HG02610 (cell line): ENCODE data around the gene EN2.

Experiments used
- ATAC-seq: cut with Tn5 transposase; IDR thresholded peaks from one replicate; pipeline ENCODE4 v1.9.1; 2021; ENCODE audit warnings: mild to moderate bottlenecking, moderate library complexity; ENCODE audit not compliant: unreplicated experiment

Gene EN2

DNA sequence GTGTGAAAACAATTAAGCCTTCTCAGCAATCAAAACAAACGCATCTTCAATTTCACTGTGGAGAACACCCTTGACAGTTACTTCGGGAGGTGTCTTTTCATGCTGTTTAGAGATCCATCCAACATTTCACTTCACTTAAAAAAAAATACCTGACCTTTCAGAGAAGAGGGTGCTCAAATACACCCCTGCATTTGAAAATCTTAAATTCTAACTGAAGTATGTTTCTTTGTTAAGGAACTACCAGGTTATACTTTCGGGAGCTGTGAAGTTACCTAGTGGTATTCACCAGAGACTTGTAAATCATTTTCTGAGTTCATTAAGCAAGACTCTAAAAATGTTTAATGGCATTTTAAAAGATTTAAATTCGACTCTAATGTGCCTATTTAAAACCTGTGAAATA, 49.6 kb downstream of the EN2 start:
- no peak for ATAC-seq

DNA sequence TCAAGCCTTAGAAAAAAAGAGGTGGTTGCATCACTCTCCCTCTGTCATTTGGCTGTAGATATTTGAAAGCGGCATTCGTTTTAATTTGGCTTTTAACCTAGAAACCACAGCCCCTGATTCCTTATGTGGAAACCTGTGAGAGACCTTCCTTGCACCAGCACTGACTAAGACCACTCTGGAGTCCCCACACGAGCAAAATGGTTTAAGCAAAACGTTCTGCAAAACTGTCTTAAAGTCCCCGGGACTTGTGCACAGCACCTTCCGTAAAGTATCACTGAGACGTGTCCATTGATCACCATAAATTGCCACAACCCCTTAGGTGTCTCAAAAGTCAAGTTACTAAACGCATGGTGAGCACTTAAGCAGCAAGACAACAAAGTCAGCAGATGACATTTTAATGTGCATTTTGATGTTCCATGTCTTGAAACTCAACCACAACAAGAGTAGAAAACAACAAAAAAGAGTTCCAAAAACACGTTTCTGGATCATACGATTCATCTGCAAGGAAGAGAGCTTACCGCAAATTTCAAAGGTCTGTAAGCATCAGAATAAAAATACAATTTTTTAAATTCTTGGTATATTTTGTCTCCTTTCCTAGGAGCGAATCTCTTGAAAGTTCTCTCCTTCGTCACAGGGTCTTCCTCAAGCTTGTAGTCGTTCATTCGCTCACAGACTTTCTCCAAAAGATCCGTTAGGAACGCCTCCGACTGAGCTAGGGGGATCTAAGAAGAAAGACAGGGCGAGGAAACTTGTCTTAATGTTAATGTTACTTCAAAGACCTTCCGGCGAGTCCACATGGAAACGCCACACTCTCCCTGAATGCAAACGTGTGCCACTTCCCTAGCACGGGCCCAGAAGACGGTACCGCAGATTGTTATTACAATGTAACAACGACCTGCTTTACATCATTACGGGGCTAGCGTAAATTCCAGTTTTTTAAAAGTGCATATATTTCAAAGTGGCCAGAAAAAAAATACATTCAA, 50.7 kb downstream of the EN2 start:
- no peak for ATAC-seq

DNA sequence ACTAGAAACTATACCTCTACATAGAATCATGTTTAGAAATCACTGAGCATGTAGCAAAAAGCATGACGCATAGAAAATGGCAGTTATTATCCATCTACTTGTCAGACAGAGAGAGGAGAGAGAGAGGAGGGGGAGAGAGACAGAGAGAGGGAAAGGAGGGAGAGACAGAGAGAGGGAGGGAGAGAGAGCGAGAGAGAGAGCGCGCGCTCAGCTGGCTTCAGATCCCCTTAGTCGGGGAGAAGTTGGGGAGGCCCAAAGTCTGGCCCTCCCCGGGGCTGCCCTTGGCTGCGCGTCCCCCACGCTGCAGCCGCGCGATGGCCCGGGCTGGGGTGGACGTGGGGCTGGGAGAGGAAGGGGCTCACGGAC, 51.4 kb downstream of the EN2 start:
- ATAC-seq, result no peak

DNA sequence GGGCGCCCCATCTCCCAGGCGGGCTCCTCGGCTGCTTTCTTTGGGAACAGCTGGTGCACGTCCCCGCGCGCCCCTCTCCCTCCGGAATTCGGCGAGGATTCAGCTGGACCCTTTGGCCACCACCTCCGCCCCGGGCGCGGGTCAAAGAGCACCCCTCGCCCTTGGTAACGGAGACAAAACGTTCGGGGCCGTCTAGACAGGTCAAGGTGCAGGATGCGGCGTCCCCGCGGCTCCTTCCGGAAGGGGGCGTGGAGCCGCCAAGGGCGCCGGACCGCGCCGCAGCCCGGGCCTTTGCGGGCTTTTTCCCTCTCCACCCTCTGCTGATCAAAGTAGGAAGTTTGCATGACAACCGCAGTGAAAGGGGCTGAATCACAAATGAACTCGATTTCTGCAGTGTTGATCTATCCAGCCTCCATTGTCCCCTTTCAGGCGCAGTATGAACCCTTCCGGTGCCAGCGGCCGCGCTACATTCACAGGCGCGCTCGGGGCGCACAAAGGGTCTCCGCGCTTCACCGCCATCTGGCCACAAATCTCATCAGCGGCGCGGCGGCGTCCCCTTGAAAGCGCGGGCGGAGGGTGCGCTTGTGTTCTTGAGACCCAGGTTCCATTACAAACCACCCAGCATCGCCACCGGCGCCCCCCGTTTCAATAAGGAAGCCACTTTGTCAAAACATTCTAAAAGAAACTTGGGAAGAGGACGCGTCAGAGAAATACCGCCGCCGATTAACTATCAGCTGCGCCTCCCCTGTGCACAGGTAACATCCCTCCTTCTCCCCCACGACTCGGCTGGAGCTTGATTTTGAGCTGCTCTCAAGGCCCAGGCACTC, 52.0 kb downstream of the EN2 start:
- no peak for ATAC-seq

DNA sequence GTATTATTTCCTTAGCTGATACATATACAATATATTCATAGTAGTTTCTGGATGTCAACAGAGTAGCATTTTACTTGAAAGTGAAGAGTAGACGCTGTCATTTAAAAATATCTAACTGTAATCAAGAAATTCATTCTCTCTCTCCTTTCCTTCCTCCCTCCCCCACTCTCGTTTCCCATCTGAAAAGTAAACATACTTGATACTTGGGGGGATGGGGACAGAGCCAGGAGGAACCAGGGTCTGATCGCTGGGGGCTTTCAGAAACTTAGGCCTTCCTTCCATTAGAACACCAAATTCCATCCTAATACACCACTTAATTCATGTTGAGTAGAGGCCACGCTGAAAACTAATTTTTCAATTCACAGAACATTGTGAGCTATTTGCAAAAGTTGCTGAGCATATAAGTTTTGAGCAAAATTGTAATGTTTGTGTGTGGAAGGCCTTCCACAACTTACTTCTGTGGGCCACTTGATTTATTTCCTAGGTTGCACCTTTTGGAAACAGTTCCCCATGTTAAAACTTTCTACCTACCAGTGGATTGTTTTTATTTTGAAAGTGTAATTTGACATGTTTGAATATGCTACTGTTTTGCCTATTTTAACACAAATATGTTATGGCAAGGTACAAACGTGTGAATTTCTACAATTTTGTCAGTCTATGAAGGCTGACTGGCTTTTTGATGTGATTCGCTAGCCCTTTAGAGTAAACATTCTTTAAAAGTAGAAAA, 53.2 kb downstream of the EN2 start:
- ATAC-seq, result no peak

DNA sequence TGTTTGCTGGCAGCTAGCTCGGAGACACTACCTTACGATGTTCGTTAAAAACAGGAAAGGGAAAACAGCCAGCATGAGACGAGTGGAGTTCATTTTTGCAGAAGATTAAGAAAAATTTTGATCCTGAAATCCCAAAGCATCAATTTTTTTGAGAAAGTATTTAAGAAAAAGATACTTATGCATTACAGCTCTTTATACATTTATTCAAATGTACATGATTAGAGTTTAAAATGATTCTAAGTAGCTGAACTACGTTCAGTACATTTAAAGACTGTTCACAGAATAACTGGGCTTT, 53.7 kb downstream of the EN2 start:
- ATAC-seq, result no peak

DNA sequence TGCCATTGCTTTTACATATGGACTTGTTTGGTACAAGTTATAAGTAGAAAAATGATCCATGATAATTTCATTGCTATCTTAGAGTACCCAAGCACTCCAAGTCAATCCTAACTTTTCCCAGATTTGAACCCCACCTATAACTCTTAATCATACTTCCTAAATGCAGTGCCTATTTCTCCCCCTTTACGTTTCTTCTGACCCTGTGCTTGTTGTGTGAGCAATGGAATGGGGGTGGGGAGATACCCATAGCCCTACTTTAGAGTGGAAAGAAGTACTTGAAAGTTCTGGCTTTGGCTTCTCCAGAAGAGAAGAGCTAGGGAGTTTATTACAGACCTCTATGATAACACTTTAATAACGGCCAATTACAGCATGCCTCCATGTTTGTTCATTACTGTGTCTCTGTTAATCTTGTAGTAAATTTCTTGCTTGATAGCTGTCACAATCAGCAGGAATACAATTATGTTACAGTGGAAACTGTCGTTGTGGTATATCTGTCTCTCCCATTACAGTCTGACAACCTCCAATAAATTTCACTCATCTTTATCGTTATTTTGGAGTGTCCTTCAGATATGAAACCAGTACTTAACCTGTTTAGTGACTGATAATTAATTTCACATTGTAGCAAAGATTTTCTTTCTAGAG, 54.4 kb downstream of the EN2 start:
- ATAC-seq, result no peak

DNA sequence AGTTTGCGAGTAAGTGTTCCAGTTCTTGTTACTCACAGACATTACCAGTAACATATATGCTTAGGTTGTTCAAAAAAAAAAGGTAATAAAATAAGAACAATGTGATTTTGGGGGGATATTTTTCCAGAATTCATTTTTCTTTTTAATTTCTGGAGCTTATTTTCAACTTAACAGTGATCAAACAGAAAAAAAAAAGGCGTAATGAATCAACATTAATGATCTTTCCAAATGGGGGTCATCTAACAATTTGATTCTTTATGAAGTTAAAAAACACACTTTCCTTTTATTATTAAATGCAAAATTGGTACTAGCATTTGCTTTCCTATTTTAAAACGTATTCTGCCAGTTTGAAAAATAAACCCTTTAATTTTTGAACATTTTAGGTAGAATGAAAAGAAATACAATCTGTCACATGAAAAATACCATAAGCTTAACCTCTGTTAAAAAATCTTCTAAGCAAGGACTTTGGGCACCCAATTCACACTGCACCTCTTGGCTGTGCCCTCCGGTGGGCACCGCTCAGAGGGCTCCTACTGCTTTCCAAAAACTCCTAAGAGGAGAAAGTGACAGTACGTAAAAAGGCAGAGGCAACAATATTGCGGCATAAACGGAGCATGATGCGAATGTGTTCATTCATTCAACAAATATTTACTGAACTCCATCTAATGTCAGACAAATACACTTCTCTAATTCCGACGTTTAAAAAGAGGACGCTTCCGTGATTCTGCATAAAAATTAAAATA, 55.8 kb downstream of the EN2 start:
- ATAC-seq, result no peak

DNA sequence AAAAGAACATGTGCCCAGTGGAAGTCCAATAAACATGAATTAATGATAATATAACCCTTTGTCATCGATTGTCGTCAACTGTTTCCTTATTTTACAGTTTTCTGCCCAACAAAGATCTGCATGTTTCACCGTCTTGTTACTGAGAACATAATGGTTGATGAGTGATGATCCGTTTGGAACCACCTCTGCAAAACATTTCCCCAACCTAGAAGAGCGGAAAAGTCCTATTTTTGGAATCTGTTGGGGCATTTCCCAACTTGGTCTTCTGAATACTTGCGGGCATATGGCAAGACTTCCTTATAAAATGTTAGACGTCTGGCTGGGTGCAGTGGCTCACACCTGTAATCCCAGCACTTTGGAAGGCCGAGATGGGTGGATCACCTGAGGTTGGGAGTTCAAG, 56.4 kb downstream of the EN2 start:
- no peak for ATAC-seq
